SK-N-SH treated with all-trans-retinoic acid at 6 μM for 48 hours (cell line): ENCODE data around the gene TTC13.

Experiments
- ARNTL ChIP-seq: fragments of 450-650 bp; formaldehyde crosslinking; IDR thresholded peaks from 2 replicates; pipeline ENCODE4 v1.5.0; 2020; ENCODE audit warnings: low read depth, mild to moderate bottlenecking, moderate library complexity, borderline replicate concordance
- ISL1 ChIP-seq: fragments of 250-450 bp; sonication (Bioruptor Pico); IDR thresholded peaks from 2 replicates; pipeline ENCODE4 v2.1.2; 2022; ENCODE audit warnings: mild to moderate bottlenecking, moderate library complexity
- PATZ1 ChIP-seq: fragments of 250-450 bp; sonication (Bioruptor Pico); IDR thresholded peaks from 2 replicates; pipeline ENCODE4 v1.8.0; 2020; ENCODE audit warnings: mild to moderate bottlenecking, moderate library complexity, borderline replicate concordance
- TOX ChIP-seq: fragments of 250-450 bp; sonication (Bioruptor Pico); IDR thresholded peaks from 2 replicates; pipeline ENCODE4 v1.8.0; 2021; ENCODE audit warnings: mild to moderate bottlenecking, moderate library complexity, borderline replicate concordance
- ZFP3 ChIP-seq: fragments of 250-450 bp; sonication (Bioruptor Pico); IDR thresholded peaks from 2 replicates; pipeline ENCODE4 v1.5.0; 2020; ENCODE audit warnings: mild to moderate bottlenecking, moderate library complexity
- TF ChIP-seq, protein P1 (sequence below): fragments of 250-450 bp; sonication (Bioruptor Pico); IDR thresholded peaks from 2 replicates; pipeline ENCODE4 v1.5.1; 2020; ENCODE audit warnings: low read depth, mild to moderate bottlenecking, moderate library complexity

DNA sequence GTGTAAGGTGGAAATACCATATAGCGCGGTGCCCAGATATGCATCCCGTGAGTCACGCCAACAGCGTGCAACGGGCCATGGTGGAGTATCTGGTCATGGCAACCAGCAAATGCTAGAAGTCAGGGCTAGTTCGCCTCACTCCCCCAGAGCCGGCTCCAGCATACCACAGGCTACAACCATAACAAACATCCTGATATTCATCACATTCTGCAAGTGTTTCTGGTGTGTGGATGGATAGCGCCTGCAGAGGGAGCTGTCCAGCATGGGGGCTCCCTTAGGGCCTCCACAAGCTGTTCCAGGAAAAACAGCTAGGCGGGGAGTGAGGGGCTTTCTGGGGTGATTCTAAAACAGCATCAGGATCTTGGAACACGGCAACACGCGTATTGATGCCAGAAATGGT is 117.2 kb downstream of the TTC13 start:
- TF ChIP-seq, protein P1, sequence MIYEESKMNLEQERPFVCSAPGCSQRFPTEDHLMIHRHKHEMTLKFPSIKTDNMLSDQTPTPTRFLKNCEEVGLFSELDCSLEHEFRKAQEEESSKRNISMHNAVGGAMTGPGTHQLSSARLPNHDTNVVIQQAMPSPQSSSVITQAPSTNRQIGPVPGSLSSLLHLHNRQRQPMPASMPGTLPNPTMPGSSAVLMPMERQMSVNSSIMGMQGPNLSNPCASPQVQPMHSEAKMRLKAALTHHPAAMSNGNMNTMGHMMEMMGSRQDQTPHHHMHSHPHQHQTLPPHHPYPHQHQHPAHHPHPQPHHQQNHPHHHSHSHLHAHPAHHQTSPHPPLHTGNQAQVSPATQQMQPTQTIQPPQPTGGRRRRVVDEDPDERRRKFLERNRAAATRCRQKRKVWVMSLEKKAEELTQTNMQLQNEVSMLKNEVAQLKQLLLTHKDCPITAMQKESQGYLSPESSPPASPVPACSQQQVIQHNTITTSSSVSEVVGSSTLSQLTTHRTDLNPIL (CRISPR knock-in tag) = no peak
- TF ChIP-seq ARNTL (no peak), PATZ1 (CRISPR knock-in tag) (no peak), ISL1 (CRISPR knock-in tag) (no peak), ZFP3 (CRISPR knock-in tag) (no peak), TOX (CRISPR knock-in tag) (no peak)
